HG03066 (cell line): ENCODE measurements around the gene GRM5.

Experiments used
- ATAC-seq: cut with Tn5 transposase; IDR thresholded peaks from one replicate; pipeline ENCODE4 v1.9.1; 2021; ENCODE audit warnings: low read depth; ENCODE audit not compliant: unreplicated experiment

The GRM5 gene

GRCh38 chr11:88744140-88744539, 321.6 kb downstream of the GRM5 start:
- no peak for ATAC-seq

GRCh38 chr11:88739524-88739923, 326.3 kb downstream of the GRM5 start:
- no peak for ATAC-seq

GRCh38 chr11:88709567-88709966, 356.2 kb downstream of the GRM5 start:
- no peak for ATAC-seq

DNA sequence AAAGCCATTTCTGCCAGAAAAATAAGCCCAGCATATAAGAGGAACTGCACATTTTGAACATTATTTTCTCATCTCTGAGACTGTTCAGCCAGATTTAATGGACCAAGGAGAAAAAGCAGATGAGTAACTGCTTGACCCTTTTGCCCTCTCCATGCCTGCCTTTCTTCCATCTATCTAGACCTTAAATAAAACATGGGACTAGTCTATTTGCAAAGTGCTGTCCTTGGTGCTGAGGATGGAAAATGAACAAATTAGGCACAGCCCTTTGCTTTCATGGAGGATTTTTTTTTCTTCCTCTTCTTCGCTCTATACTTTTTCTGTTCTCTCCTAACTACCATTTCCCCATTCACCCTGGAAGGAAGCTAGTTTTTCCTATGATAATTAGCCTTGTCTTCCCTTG, 361.3 kb downstream of the GRM5 start:
- no peak for ATAC-seq

DNA sequence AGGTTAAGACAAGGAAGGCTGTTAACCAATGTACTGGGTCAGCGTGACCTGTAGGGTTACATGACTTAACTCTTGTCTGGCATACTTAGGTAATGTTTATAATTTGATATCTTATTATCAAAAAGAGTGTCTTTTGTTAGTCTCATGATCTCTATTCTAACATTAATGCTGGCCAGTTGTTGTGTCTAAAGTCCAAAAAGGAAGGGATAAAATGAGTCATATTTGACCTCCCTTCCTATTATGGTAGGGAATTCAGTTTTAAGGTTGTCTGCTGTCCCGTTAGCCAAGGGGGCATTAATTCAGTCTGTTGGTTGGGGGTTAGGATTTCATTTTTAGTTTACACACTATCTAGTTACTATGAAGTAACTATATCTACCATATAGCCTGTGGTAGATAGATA, 364.0 kb downstream of the GRM5 start:
- ATAC-seq: no peak

- no peak for ATAC-seq
Observed at GRCh38 chr11:88697139-88697538, 368.6 kb downstream of the GRM5 start.

GRCh38 chr11:88695689-88696414, 369.9 kb downstream of the GRM5 start:
- ATAC-seq: no peak

DNA sequence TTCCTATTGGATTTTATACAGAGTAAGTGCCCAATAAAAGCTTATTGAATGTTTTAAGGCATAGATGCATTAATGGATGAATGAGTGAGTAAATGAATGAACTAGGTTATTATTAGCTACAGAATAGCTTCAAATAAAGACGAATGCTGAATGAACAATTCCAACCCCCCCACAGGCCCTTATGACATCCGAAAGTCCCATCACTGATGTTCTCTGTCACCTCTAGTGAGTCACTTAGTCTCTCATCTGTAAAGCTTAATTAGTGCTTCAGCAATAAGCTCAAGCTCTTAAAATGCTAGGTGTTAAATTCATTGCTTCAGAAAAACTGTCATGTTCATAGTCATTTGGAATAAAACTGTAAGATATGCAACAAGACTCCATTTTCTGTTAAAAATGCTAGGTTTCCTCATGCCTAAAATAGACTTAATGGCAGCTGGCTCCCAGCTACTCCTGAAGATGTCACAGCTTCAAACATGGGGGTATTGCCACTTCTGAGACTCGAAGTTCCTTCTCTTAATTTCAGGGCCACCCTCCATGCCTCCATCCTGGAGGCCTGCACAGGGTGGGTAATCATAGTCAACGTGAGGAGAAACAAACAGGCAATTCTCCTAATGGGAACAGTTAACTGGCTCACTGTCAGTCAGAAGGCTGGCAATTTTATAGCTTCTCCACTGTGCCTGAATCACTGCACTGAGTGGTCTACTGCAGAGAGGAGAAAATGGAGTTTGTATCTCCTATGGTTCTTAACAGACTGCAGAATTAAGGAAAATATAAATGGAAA, 373.3 kb downstream of the GRM5 start:
- ATAC-seq: no peak

DNA sequence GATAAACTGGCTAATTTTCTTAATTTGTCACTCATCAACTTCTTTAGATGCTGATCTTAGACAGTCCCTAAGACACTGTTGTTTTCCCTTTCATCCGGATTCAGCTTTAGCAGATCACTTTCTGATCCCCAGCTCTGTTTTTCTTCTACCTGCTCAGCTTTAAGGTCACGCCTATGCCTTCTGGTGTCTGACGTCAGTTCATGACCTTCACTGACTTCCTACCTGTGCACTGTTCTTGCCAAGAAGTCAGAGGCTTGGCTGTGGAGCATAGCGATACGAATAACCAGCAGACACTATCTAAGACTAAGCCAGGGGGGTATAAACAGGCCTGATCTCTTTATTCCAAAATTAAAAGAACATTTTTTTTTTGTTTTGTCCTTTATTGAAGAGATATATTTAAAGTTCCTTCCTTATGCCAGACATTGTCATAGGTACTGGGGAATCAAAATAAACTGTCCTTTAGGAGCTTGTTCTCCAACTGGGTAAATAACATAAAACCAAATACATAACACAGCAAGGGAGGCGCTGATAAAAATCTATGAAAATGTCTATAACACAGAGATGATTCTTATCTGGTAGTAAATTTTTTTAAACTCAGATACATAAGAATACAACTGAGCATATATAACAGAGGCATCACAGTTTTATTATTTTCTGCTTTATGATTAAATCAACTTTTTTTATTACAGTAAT, 376.1 kb downstream of the GRM5 start:
- ATAC-seq: no peak

DNA sequence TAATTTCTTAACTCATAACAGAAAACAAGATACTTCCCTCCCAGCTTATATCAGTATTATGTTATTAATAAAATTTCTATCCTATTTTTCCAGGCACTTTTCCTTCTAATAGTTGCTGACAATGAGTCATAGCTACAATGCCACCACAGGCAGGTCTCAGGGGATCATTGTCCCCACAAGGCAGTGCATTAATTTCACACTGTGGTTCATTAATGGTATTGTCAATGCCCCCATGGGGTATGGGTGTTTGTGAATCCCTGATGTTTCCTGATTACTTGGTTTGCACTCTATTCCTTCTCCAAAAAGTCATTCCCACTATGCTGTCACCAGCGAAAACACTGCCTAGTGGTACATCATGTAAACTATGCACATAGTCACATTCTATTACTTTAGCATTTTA, 382.8 kb downstream of the GRM5 start:
- ATAC-seq: no peak

GRCh38 chr11:88680806-88681205, 385.0 kb downstream of the GRM5 start:
- no peak for ATAC-seq

GRCh38 chr11:88666364-88666763, 399.4 kb downstream of the GRM5 start:
- ATAC-seq: no peak

DNA sequence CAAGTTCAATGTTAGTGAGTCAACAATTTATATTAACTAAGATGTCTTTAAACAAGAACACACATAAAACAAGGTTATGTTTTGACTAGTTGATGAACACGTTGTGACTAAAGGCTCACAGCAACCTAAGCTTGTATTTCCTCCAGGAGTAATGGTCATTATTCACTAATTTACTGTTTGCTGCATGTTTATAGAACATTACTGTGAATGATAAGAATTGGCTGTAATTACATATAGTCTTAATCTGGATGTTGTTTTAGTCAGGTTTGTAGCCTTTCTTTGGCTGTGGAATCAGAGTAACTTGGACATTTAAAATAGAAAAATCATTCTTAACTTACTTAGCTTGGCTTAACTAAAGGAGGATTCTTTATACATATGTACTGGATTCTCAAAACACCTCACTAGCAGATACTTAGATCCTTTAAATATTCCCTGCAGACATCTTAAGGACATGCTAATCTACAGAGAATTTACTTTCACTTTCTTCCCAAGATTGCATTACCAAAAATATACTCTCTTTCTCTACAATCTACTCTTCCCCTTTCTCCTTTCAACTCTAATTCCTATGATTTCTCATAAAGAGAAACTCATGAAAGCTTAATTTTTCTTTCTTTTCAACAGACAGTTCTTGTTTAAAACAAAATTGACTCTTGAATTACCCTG, 408.6 kb downstream of the GRM5 start:
- no peak for ATAC-seq

DNA sequence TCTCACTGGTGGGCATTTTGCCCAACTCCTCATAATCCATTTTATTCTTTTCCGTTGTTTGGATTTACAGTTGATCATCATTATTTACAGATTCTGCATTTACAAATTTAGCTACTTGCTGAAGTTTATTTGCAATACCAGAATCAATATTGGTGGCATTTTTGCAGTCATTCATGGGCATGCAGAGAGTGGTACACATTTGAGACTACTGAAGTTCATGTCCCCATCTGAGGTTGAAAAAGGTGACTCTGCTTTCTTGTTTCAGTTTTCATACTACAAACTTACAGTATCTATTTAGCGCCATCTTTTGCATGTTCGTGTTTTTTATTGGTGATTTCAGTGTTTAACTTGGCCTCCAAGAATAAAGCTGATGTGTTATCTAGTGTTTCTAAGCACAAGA, 409.5 kb downstream of the GRM5 start:
- no peak for ATAC-seq

DNA sequence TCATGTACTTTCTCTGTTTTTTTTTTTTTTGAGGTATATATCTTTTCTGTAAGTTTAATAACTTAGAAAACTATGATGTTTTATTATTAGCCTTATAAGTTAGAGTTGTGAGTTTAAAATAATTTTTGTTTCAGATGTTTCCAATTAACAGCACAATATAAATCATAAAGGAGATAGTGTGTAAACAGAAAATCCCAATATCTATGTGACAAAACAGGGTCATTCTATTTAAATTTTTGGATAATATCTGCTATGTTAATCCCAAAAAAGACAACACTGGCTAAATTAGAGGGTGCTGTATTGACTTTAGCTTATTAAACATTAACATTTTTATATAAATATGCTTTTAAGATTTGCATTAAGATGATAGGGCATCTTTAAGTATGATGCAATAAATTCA, 410.1 kb downstream of the GRM5 start:
- no peak for ATAC-seq

DNA sequence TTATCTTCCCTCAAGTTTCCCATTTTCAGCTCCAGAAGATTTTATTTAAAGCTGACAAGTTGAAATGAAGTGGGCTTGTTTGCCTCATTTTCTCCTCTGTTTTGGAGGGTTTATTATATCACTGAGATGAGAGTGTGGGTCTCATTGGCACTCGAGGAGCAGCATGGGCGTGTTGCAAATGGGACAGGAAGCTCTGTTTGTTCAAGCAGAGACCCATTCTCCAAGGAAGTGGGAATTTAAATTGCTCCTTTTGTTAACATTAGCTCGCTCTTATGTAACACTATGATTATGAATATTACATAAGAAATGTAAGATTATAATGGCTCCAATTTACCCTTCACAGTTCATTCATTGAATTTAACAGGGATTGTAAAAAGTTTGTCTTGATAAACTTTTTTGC, 410.6 kb downstream of the GRM5 start:
- ATAC-seq: no peak

GRCh38 chr11:88651556-88651955, 414.2 kb downstream of the GRM5 start:
- ATAC-seq: no peak

DNA sequence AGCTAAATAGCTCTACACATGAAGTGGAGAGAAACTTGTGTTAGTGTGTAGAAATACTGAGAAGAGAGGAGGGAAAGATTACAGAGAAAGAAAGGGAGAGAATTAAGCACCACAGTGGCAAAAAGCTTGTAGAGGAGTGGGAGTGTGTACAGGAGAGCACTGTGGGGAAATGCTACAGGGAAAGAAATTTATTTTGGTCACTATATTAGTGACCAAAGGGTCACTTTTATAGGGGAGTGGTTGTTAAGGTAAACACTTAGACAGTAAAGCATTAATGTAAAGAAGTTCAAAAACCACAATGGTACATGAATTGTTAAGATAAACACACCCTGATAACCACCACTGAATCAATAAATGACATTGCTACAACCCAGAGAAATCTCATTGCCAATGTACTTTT, 421.1 kb downstream of the GRM5 start:
- no peak for ATAC-seq

GRCh38 chr11:88632163-88632562, 433.6 kb downstream of the GRM5 start:
- ATAC-seq: no peak

GRCh38 chr11:88631497-88631896, 434.3 kb downstream of the GRM5 start:
- no peak for ATAC-seq

DNA sequence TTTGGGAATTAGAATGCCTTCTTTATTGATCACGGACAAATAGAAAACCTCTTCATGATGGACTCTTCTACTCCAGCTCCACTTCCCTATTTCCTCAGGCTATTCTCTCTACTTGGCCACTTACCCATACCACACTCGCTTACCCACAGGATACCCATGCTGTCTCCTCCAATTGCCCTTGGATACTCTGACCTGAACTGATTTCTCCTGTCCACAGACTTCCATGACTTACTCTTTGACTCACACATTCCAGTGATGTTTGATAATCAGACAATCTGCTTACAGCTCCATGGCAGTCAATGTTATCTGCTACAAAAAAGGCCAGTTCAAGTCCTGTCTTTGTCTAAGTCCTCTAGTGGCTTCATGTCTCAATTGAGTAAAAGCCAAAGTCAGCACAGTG, 436.3 kb downstream of the GRM5 start:
- no peak for ATAC-seq
